SH-SY5Y (cell line): ENCODE measurements around the gene WDR81.

Source experiments
- GATA2 ChIP-seq: IDR thresholded peaks from 2 replicates; pipeline ENCODE4 v1.6.1; 2011; ENCODE audit warnings: mild to moderate bottlenecking, low read depth, low read length
- GATA3 ChIP-seq: IDR thresholded peaks from 2 replicates; pipeline ENCODE4 v1.6.1; 2011; ENCODE audit warnings: low read depth, mild to moderate bottlenecking, low read length, moderate library complexity

DNA sequence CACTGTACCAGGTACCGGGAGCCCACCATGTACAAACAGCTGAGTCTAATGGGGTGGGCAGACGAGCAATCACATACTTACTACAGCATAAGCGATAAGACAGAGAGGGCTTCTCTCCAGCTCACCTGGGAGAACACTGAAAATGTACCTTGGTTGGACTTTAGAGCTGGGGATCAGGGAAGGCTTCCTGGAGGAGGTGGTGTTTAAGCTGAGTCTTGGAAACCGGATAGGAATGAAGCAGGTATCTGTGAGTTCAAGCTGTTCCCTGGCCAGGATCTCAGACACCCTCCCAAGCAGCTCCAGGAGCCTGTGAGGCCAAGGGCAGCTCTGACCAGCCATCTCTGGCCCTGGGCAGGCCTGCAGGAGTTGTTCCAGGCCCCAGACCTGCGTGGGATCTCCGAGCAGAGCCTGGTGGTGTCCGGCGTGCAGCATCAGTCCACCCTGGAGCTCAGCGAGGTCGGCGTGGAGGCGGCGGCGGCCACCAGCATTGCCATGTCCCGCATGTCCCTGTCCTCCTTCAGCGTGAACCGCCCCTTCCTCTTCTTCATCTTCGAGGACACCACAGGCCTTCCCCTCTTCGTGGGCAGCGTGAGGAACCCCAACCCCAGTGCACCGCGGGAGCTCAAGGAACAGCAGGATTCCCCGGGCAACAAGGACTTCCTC, 29.4 kb downstream of the WDR81 start:
- TF ChIP-seq GATA3 (no peak), GATA2 (no peak)
